ENCODE results near the gene TRPV3.
"Not testable (repeated sequence)": the region's sequence is repeated elsewhere in the genome, so short reads cannot be mapped to it uniquely, and the experiment has no call there.

Gene TRPV3

DNA sequence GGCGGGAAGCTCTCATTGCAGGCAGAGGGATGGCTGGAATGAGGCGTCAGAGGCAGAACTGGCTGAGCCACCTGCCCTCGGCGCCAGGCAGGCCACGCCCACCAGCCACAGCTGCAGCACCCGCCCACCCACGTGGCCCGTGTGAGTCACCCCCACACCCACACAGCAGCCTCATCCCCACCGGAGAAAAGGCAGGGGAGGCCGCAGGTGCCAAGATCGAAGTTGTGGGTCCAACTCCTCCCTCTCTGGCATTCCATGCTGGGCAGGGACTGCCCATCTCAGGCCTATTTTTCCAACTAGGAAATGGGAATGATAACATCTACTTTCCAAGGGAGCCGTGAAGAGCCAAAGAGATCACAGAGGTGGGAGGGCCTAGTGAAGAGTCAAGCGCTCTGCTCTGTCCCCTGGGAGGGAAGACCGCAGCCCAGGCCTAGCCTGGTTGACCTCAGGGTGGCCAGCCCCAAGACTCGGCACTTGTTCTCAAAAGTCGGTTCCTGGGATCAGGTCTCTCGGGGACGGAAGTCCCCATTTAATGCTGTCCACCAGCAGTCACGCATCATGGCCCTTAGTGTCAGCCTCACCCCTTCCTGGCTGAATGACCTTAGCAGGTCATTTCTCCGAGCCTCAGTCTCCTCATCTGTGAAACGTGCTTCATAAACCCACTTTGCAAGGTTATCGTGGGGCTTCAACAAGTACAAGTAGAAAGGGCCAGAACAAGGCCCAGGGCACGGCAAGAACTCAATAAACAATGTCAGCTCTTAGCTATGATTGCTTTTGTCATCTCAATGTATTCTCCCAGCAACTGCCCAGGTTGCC is at the start of gene TRPV3:
Gene TRPV3 (minus strand): TSS at position 45 of the 816 bp plus-strand sequence. CDS start 2,962 bp downstream, outside the sequence.
- in situ Hi-C loops (cut with MboI; ENCODE audit: low pct_unique_long_range_greater_than_20kb, low sequenced_read_pairs), result no loop called here
- no peak for DNase-seq

DNA sequence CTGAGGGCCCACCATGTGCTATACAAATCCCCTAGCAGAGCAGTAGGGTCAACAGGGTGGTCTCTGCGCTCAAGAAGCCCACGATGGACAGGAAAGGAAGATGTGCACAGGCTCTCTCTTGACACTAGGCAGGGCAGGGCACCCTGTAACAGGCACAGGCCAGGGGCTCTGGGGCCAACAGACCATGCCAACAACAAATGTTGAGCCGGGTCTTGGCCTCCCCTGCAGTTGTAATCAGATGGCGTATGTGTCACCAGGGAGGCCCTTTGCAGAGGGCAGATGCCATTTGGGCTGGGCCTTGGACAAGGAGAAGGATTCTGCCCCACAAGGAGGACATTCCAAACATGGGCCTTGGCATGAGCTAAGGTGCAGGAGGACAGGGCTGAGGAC is 46.3 kb upstream of the TRPV3 start:
- in situ Hi-C loops (cut with MboI; ENCODE audit: low pct_unique_long_range_greater_than_20kb, low sequenced_read_pairs), result no loop called here

DNA sequence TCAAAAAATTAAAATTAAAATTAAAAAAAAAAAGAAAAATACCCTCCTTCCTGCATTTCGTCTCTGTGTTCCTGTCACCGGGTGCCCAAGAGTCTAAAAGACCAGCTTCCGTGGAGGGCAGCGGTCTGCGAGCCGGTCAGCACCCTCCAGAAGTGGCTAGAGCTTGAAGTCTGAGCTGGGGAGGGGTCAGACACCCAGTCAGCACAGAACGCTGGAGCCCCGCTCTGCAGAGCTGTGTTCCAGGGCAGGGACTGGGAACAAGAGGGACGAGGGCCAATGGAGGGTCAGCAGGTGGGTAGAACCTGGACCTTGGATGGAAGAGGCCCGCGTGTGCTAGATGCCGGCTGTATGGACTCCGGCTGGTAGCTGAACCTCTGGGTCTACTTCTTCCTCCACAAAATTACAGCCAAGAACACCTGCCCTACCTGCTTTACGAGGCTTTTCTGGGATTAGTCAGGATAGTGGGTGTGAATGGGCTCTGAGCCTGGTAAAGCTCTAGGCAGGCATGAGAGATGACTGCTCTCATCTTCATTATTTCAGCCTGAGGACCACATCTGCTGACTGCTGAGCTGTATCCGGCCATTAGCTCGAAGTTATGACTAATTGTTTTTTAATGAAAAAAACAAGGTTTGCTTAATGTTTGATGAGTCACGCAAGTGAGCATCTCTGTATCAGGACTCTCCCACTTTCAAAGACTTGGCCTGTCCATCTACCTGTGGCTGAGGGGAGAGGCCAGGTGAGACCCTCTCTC is 45.7 kb upstream of the TRPV3 start:
- in situ Hi-C loops (cut with MboI; ENCODE audit: low pct_unique_long_range_greater_than_20kb, low sequenced_read_pairs), result no loop called here
- no peak for DNase-seq

More for the DNA sequence above, 46.3 kb upstream of the TRPV3 start:
- DNase-seq, result no peak

DNA sequence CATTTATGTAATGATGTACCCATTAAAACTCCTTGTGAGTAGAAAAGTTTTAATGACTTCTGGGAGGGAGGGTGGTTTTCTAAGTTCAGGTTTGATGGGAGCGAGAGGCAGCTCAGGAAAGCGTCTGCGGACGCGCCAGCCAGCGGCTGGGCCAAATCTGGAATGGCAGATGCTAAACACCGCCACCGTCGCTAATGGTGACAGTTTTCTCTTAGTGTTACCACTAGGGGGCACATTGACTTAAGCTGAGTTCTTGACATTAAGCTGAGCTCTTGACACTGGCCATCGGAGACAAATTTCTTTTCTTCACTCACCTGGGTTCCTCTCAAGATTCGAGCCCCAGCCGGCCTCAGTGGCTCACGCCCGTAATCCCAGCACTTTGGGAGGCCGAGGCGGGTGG is 44.9 kb upstream of the TRPV3 start:
- peak; percentile 69 for DNase-seq

DNA sequence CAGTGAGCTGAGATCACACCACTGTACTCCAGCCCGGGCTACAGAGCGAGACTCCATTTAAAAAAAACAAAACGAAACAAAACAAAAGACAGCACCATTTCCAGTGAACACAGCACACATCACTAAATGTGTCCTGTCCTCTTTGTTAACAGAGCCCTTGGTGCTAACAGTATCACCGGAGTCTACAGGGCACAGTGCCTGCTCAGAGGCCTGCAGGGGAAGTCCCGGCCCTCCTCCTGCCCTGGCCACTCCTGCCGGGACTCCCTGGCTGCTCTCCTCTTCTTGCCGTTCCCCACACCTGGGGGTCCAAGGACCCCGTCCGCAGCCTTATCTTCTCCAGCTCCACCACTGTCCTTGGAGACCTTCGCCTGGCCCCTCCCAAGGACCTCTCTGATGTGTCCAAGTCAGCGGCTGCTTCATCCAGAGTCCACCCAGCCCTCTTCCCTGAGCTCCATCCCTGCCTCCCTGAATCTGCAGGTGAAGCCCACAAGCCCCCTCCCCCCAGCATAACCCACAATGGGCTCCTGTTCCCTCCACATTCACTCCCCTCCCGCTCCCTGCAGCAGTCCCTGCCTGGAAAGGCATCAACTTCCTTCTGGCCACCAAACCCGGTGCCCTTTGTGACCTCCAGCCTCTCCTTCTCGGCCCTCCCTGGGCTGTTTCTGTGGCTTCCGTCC is 43.1 kb upstream of the TRPV3 start:
- DNase-seq, result no peak

More for the DNA sequence above, 44.9 kb upstream of the TRPV3 start:
- in situ Hi-C loops (cut with MboI; ENCODE audit: low pct_unique_long_range_greater_than_20kb, low sequenced_read_pairs), result no loop called here

DNA sequence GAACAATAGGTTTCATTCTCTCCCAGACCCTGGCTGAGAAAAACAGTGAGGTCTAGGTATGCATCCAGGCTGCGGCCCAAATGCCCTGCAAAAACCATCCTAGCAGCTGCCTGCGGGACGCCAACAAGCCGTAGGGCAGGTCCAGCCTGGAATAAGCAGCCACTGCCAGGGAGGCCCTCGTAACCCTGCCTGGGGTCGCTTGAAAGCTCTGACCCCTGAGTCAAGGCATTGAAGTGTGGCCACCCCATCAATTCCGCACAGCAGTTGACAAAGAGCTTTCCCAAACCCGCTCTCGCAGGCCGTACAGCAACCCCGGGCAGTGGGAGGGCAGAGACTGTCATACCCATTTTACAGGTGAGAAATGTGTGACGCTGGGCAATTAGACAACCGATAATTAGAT is 40.5 kb upstream of the TRPV3 start:
- no peak for DNase-seq
- in situ Hi-C loops (cut with MboI; ENCODE audit: low pct_unique_long_range_greater_than_20kb, low sequenced_read_pairs), result no loop called here

More for the DNA sequence above, 43.1 kb upstream of the TRPV3 start:
- in situ Hi-C loops (cut with MboI; ENCODE audit: low pct_unique_long_range_greater_than_20kb, low sequenced_read_pairs), result no loop called here

DNA sequence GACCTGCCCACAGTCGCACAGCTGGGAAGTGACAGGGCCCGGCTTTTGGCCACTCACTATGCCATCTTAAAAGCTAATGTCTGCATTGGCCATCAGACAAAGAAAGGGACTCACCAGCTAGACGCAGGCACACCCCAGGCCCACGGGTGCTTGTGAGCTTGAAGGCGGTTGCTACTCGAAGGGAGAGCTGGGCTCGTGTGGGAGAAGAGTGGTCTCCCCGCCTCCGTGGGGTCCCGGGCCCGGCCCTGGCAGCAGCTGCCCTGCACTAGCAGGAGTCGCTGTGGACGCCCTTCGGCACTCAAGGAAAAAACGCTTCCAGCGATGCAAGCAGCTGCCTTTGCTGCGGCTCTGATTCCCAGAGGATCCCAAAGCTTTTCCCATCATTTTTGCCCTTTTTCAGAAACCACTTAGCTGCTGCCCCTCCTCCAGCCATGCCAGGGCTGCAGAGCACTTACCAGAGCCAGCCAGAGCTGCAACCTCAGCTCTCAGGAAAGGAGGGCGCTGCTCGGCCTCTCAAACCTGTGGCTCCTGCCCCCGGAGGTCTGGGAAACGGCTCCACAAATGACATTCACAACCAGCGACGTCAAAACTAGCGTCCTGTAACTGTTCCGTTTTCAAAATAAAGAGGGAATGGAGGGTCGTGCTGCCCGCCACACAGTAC is 39.3 kb upstream of the TRPV3 start:
- in situ Hi-C loops (cut with MboI; ENCODE audit: low pct_unique_long_range_greater_than_20kb, low sequenced_read_pairs), result no loop called here
- DNase-seq, result no peak

DNA sequence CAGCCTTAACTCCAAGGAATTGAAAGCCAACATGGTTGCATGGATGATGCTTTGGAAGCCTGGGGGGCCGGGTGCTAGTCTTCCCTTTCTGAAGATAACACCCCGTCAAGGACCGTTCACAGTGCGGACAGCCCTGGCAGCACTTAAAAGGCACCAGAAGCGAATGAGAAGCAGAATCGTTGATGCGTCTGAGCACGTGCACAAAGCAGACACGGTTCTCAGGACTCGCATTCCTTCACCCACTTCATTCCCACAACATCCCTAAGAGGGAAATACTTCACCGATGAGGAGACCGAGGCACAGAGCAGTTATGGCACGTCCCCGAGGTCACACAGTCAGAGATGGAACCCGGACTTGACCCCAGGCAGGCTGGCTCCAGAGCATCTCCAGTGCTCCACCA is 37.4 kb upstream of the TRPV3 start:
- DNase-seq, result no peak
- in situ Hi-C loops (cut with MboI; ENCODE audit: low pct_unique_long_range_greater_than_20kb, low sequenced_read_pairs), result no loop called here

DNA sequence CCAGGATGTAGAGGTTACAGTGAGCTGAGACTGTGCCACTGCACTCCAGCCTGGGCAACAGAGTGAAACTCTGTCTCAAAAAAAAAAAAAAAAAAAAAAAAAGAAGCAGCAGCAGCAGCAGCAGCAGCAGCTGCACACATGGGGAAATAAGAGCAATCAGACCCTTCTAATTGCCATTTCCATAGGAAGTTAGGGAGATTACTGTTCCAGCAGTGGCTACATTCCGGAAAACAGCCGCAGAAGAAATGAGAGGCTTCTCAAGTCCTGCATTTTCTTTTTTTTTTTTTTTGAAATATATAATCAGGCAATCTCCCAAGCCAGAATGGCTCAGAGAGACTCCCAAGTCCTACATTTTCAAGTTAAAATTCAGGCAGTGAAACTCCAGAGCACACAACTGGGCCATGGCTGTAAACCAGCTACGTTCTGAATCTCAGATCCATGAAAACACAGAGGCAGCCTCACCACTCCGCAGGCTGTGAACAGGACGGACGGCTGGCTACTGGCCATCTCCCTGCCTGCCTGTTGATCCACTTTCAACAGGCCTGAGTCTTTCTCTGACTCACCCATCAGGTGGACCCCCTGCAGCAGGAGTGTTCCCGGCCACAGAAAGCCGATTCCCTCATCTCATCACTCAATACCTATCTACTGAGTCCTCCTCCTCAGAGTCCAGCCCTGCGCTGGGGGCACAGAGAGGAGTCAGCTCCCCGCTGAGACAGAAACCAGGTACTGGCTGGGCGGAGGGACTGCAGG is 36.6 kb upstream of the TRPV3 start:
- in situ Hi-C loops (cut with MboI; ENCODE audit: low pct_unique_long_range_greater_than_20kb, low sequenced_read_pairs), result no loop called here
- no peak for DNase-seq

DNA sequence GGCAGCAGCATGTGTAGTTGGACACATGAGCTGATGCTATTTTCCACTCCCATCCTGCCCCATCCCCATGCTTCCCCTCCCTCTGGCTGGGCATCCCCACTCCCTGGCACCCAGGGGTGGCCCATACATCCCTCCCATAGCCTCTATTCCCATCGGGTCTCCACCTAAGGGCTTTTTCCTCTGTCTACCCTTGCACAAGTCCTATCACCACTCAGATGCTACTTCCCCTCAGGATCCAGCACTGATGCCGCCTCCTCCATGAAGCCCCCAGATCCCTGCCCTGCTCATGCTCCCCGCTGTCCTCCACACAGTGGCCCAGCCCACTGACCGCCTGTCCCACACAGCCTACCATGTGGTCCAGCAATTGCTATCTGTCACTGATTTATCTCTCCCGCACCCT is 35.8 kb upstream of the TRPV3 start:
- in situ Hi-C loops (cut with MboI; ENCODE audit: low pct_unique_long_range_greater_than_20kb, low sequenced_read_pairs), result no loop called here
- DNase-seq, result no peak

DNA sequence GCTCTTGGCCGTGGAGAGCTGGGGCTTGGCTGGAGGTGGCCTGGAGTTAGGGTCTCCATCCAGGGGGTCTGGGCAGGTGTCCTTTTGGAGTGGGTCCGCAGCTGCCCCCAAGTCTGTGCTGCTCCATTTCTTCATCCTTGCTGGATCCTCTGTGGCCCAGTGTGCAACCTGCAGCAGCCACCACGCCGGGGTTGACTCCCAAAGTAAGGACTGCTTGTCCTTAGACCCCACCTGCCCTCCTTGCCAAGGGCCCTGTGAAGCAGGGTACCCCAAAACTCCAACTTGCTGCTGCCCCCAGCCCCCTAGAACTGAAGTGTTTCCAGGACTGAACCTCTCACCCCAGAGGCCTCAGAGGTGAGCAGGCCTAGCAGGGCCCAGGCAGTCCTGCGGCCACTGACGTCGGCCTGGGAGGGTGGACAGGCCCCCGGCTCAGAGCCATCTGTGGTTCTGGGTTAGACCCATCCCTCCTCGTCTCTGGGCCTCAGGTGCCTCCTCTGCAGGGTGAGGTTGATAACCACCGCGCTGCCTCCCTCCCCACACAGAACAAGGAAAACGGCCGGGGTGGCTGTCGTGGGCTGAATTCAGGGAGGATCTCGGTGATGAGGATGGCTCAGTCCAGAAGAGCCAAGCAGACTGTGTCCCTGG is 34.7 kb upstream of the TRPV3 start:
- DNase-seq, result no peak
- in situ Hi-C loops (cut with MboI; ENCODE audit: low pct_unique_long_range_greater_than_20kb, low sequenced_read_pairs), result no loop called here

DNA sequence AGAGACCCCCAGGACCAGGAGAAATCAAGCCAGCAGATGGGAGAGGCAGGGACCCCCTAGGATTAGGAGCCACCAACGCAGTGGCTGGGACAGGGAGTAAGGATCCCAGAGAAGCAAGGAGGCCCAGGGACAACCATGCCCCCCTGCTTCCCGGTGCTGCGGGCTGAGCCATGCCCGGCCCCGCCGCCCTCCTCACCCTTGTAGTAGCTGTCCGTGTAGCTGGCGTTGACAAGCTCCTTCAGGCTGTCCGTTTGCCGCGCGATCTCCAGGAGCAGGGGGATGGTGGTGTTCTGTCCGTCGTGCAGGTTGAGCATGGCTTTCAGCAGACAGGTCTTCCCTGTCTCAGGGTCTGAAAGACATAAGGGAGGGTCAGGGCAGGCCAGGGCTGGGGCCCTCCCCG is 33.2 kb upstream of the TRPV3 start:
- no peak for DNase-seq
- in situ Hi-C loops (cut with MboI; ENCODE audit: low pct_unique_long_range_greater_than_20kb, low sequenced_read_pairs), result no loop called here

DNA sequence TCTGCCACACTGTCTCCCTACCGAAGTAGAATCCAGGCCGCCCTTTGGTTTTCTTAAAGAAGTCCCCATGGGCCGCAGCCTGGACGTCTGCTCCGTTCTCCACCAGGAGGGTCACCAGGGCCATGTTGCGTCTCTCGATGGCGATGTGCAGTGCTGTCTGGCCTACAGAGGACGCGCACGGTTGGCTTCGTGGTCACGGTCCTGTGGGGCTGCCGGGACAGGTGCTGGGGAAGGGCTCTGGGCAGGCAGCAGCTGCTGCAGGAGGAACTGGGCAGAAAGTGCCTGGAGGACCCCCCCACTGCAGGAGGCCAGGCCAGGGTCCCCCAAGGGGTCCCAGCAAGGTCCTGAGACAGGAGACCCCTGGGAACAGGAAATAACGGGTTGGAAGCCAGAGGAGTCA is 32.6 kb upstream of the TRPV3 start:
- DNase-seq, result no peak
- in situ Hi-C loops (cut with MboI; ENCODE audit: low pct_unique_long_range_greater_than_20kb, low sequenced_read_pairs), result no loop called here

DNA sequence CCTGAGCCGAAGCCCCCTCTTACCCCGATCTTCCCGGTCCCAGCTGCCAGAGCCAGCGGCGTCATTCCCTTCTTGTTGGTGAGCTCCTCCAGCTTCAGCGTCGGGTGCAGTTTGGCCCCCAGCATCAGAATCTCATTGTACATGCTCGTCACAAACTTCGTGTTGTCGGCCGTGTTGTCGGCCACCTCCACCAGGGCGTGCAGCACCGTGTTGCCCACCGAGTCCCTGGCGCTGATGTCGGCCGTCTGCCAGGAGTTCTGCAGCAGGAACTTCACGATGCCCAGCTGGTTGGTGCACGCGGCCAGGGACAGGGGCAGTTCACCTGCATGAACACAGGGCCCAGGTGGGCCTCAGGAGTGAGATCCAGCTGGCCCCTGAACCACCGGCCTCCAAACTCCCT is 32.2 kb upstream of the TRPV3 start:
- in situ Hi-C loops (cut with MboI; ENCODE audit: low pct_unique_long_range_greater_than_20kb, low sequenced_read_pairs), result no loop called here
- DNase-seq, result no peak

DNA sequence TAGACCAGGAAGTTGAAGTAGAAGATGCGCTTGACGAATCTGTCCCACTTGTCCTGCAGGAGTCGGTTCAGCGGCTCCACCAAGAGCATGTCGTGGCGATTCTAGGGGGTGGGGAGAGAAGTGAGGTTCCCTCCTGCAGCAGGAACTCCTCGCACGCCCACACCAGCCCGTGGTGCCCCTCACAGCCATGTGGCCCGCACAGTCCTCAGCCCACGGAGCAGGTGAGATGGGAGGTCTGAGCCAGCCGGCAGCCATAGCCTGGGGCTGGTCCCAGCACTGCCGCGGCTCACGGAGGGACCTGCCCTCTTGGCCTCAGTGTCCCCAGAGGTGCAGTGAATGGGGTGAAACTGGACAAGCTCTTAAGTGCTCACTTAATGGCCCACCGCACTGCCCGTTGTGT is 28.2 kb upstream of the TRPV3 start:
- in situ Hi-C loops (cut with MboI; ENCODE audit: low pct_unique_long_range_greater_than_20kb, low sequenced_read_pairs), result no loop called here

DNA sequence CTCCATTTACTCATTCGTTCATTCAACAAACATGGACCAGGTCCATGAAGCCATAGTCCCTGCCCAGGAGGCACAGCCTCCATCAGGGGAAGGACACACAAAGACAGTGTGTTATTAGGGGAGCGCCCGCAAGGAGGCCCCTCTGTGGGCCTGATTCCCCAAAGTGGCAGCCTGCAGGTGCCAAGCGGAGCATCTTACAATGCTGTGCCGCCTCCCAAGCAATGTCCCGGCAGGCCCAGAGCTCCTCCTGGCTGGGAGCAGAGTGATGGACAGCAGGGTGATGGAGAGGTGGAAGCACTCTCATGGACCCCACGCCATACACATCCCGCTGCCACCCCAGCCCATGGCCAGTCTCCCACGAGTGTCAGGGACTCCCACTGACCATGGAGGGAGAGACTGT is 25.8 kb upstream of the TRPV3 start:
- no peak for DNase-seq
- in situ Hi-C loops (cut with MboI; ENCODE audit: low pct_unique_long_range_greater_than_20kb, low sequenced_read_pairs), result no loop called here

More for the DNA sequence above, 28.2 kb upstream of the TRPV3 start:
- no peak for DNase-seq

DNA sequence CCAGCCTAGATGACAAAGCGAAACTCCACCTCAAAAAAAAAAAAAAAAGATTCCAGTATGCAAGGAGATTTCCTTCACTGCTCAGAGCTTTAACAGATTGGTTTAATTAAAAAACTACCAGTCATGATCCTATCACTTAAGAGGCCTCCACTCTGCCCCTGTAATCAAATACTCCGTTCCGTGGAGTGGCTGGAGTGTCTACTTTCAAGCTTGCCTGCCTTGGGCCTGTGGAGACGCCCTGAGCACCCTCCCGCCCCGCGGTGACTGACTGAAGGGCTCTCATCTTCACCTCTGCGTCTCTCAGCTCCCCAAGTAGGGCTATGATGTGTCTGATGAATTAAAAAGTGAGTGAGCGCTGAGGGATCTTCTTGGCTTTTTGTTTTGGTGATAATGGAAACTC is 25.3 kb upstream of the TRPV3 start:
- in situ Hi-C loops (cut with MboI; ENCODE audit: low pct_unique_long_range_greater_than_20kb, low sequenced_read_pairs), result no loop called here
- DNase-seq, result no peak

DNA sequence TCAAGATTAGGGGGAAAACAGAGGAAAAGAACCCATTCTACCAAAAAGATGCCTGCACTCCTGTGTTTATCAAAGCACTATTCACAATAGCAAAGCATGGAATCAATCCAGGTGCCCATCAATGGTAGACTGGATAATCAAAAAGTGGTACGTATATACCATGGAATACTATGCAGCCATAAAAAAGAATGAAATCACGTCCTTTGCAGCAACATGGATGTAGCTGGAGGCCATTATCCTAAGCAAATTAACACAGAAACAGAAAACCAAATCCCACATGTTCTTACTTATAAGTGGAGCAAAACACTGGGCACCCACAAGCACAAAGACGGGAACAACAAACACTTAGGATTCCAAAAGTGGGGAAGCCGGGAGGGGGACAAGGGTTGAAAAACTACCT is 21.1 kb upstream of the TRPV3 start:
- in situ Hi-C loops (cut with MboI; ENCODE audit: low pct_unique_long_range_greater_than_20kb, low sequenced_read_pairs), result not testable (repeated sequence)

More for the DNA sequence above, 21.1 kb upstream of the TRPV3 start:
- DNase-seq, result not testable (repeated sequence)
